BJ (cell line): ENCODE data around the gene RAET1E. TPM values are rescaled to one million over a fixed set of nuclear protein-coding genes. Genes with fewer than 3 reads are reported as not detected.
"Not testable (repeated sequence)": the region's sequence is repeated elsewhere in the genome, so short reads cannot be mapped to it uniquely, and the experiment has no call there.

Source experiments
- CTCF ChIA-PET: fragments of 350-600 bp; formaldehyde crosslinking; extraction: SDS; loops from one replicate; lab custom pipeline; 2021; ENCODE audit warnings: antibody characterized with exemption, inconsistent platforms; lab: Yijun Ruan, JAX
- POLR2A ChIA-PET: fragments of 300-600 bp; sonication (Branson Sonifier 250); formaldehyde crosslinking; extraction: SDS; loops from one replicate; lab custom pipeline; 2021; ENCODE audit warnings: antibody characterized with exemption; lab: Charles Lee
- DNase-seq: peaks from one replicate; pipeline ENCODE4 v3.0.0-alpha.2; 2011; ENCODE audit warnings: low read depth
- H3K27me3 ChIP-seq: 2 replicates; pipeline ENCODE4 v1.6.0; 2011; ENCODE audit warnings: low read length; ENCODE audit not compliant: control insufficient read depth, insufficient read depth
- H3K36me3 ChIP-seq: 2 replicates; pipeline ENCODE4 v1.5.1; 2011; ENCODE audit warnings: low read length; ENCODE audit not compliant: control insufficient read depth, insufficient read depth
- H3K4me3 ChIP-seq: 2 replicates; pipeline ENCODE4 v1.5.1; 2011; ENCODE audit warnings: low read depth, mild to moderate bottlenecking, control low read depth, low read length
- polyA plus RNA-seq: library from polyadenylated mRNA; depleted of rRNA; stranded (reverse); fragments of >200 nt; gene quantifications from 2 replicates; pipeline ENCODE4 v1.2.3, GENCODE V29; 2011
- TF ChIP-seq, protein P1 (sequence below): IDR thresholded peaks from 2 replicates; pipeline ENCODE4 v1.5.1; 2011; ENCODE audit warnings: low read depth, mild to moderate bottlenecking, control low read depth, inconsistent platforms, low read length, moderate library complexity; ENCODE audit not compliant: insufficient read depth

Gene RAET1E
- polyA plus RNA-seq, 1 experiment, result 0.31 TPM

DNA sequence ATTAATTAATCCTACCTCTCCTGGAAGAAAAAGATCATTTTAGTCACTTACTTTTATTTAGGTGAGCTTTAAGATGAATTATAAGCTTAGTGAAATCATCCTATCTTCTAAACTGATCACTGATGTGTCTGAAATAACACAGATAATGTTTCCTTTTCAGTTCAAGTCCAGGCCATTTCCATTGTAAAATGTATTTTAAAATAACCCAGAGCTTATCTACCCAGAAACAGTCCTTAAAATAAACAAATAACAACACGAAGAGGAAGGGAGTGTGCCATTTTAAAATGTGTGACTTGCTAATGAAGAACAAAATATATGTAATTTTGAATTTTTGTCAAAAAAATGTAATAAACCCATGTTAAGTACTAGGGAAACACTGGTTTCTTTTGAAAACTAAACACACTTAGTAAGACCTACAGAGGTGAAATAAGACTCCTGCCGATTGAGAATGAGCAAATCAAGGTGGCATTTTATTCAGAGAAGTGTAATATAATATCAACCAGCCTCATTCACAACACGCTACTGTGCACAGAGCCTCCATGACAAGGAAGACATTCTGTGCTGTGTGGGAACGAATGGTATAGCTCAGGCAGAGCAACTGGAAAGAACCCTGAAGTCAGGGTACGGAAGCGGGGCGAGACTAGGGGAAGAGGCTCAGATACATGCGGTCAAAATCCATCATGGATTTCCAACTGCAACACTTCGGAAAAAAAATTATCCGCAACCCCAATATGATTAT is 41.5 kb downstream of the RAET1E start:
- Histone ChIP-seq H3K4me3 (no peak overlapping the region), H3K27me3 (no peaks in the 10 kb centered on the region), H3K36me3 (no peaks in the 10 kb centered on the region)
- TF ChIP-seq, protein P1, sequence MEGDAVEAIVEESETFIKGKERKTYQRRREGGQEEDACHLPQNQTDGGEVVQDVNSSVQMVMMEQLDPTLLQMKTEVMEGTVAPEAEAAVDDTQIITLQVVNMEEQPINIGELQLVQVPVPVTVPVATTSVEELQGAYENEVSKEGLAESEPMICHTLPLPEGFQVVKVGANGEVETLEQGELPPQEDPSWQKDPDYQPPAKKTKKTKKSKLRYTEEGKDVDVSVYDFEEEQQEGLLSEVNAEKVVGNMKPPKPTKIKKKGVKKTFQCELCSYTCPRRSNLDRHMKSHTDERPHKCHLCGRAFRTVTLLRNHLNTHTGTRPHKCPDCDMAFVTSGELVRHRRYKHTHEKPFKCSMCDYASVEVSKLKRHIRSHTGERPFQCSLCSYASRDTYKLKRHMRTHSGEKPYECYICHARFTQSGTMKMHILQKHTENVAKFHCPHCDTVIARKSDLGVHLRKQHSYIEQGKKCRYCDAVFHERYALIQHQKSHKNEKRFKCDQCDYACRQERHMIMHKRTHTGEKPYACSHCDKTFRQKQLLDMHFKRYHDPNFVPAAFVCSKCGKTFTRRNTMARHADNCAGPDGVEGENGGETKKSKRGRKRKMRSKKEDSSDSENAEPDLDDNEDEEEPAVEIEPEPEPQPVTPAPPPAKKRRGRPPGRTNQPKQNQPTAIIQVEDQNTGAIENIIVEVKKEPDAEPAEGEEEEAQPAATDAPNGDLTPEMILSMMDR, result no peak
- DNase-seq, result no peak
- CTCF ChIA-PET, result interaction anchor here (0.6 to 2.3 kb wide), 3 partner anchors 9 to 212 kb away, joined by 4 to 8 read pairs (median 5); partner anchors contain the start of gene ULBP3
- POLR2A ChIA-PET, result interaction anchor here (0.6 to 0.7 kb wide), 2 partner anchors 57 to 959 kb away, joined by 3 to 8 read pairs; no protein-coding TSS in a partner anchor

DNA sequence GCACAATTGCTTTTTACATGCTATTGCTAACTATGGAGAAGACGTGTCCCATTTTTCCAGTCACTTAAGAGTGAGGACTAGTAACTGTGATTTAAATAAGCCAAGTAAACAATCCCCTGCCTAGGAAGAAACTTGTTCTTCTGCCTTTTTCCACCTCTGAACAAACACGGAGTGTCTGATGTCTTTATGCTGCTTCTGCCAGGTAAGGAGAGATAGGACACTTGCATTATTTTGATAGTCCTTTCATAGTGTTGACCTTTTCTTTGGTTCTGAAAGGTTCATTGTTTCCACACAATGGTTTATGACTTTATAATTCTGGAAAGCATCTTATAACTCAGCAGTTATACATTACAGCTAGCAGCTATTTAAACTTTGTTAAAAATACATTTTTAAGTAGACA is 42.2 kb downstream of the RAET1E start:
- H3K27me3 ChIP-seq, result no peaks in the 10 kb centered on the region
- ChIA-PET CTCF (interaction anchor here (0.6 to 2.3 kb wide), 4 partner anchors 9 to 213 kb away, joined by 3 to 8 read pairs (median 4); partner anchors contain the start of gene ULBP3), POLR2A (no interaction called here)
- no peak for DNase-seq
- TF ChIP-seq, protein P1, result no peak
- H3K4me3 ChIP-seq, result no peak overlapping the region
- H3K36me3 ChIP-seq, result no peaks in the 10 kb centered on the region

GRCh38 chr6:149855040-149855654 is 42.8 kb downstream of the RAET1E start:
- CTCF ChIA-PET, result interaction anchor here (0.6 to 2.3 kb wide), 3 partner anchors 15 to 132 kb away, joined by 3 to 8 read pairs (median 7); no protein-coding TSS in a partner anchor

DNA sequence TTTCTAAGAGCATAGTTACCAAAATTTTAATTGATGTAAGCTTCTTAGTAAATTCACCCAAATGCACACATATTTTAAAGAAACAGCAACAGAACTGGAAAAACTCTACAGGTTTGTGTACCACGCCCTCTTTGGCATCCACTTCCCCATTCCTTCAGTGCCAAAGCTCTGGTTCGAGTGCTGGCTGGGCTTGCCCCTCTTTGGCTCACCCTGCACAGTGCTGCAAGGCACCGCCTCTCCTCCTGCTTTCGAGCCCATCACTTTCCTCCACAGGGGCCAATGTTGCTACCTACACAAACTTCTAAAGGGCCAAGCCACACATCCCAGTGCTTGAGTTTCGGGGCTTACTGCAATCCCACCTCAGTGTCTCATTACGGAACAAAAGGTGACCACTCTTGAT is 43.4 kb downstream of the RAET1E start:
- H3K36me3 ChIP-seq, result no peaks in the 10 kb centered on the region
- no peak overlapping the region for H3K4me3 ChIP-seq
- POLR2A ChIA-PET, result no interaction called here
- H3K27me3 ChIP-seq, result no peaks in the 10 kb centered on the region
- CTCF ChIA-PET, result interaction anchor here (0.7 to 1.4 kb wide), 2 partner anchors 14 to 71 kb away, joined by 3 to 7 read pairs; no protein-coding TSS in a partner anchor
- DNase-seq, result no peak
- TF ChIP-seq, protein P1, result no peak

More at GRCh38 chr6:149855040-149855654, 42.8 kb downstream of the RAET1E start:
- Histone ChIP-seq H3K27me3 (no peaks in the 10 kb centered on the region), H3K4me3 (no peak overlapping the region), H3K36me3 (no peaks in the 10 kb centered on the region)
- TF ChIP-seq, protein P1, result no peak
- DNase-seq, result no peak
- POLR2A ChIA-PET, result no interaction called here

- POLR2A ChIA-PET, H3K4me3 ChIP-seq, H3K27me3 ChIP-seq, H3K36me3 ChIP-seq, DNase-seq: not testable (repeated sequence)
- CTCF ChIA-PET, result interaction anchor here (0.7 to 1.4 kb wide), 2 partner anchors 14 to 71 kb away, joined by 3 to 7 read pairs; no protein-coding TSS in a partner anchor
Measured at GRCh38 chr6:149854017-149854416, 43.9 kb downstream of the RAET1E start.
